ENCODE data around the gene PARD3B. TPM values are rescaled to one million over a fixed set of nuclear protein-coding genes. Genes with fewer than 3 reads are reported as not detected.

The PARD3B gene
- total and polyA plus RNA-seq, 2 donors (not counting 1 experiment from before 2014, with no cell fraction given): 7.4 to 20.6 TPM

DNA sequence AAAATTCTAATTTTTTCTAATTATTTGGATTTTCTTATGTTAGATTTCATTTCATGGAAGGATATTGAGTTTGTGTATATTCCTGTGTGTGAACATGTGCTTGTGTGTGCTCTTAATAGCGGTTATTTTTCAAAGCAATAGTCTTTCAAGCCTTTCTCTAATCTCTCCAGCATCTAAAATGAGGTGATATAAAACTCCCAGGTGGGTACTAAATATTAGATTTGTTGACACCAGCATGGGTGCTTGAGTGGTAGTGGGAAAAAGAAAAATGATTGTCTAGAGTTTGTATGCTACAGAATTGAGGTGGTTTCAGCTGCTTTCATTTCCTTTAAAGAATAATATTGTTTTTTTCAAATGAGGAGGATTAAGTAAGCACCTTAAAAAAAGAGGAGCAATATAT is 296.8 kb downstream of the PARD3B start:
- Histone ChIP-seq H2AFZ (ENCODE audit: low read length) (no peak overlapping the region), H3K4me1 (ENCODE audit: control insufficient read depth, extremely low read depth, insufficient read depth, low read length) (peaks cover 6% of the 10 kb centered on the region), H3K36me3 (ENCODE audit: control insufficient read depth, insufficient read depth, low read length) (no peaks in the 10 kb centered on the region), H3K79me2 (ENCODE audit: control insufficient read depth, insufficient read depth, low read length) (no peaks in the 10 kb centered on the region), H3K27ac (ENCODE audit: insufficient read depth, low read length) (no peak overlapping the region), H3K27me3 (ENCODE audit: control insufficient read depth, insufficient read depth, low read length) (no peaks in the 10 kb centered on the region), H3K4me3 (replicated peaks in 1 of 4; ENCODE audit: control extremely low read depth in 1 of 4, insufficient read depth in 1 of 4, low read depth in 3 of 4, low read length in 4 of 4) (no peak overlapping the region), H3K4me2 (ENCODE audit: extremely low read depth, insufficient read depth, low read length) (no peak overlapping the region), H4K20me1 (ENCODE audit: control insufficient read depth, extremely low read depth, insufficient read depth, low read length) (no peaks in the 10 kb centered on the region), H3K9ac (ENCODE audit: insufficient read depth, low read length) (no peak overlapping the region), H3K9me3 (ENCODE audit: control insufficient read depth, insufficient read depth, low read depth, low read length) (no peaks in the 10 kb centered on the region)
- no peak for DNase-seq (ENCODE audit: low read depth in 2 of 2)
- TF ChIP-seq CTCF (conservative IDR thresholded peaks at IDR 0.05 in 1 of 2, IDR thresholded peaks at IDR 0.05 in 1 of 2; ENCODE audit: low read depth in 1 of 2, low read length in 2 of 2): no peak

GRCh38 chr2:204842661-204843485 is 297.6 kb downstream of the PARD3B start:
- Histone ChIP-seq H3K27me3 (ENCODE audit: control insufficient read depth, insufficient read depth, low read length) (no peaks in the 10 kb centered on the region), H3K4me3 (replicated peaks in 1 of 4; ENCODE audit: control extremely low read depth in 1 of 4, insufficient read depth in 1 of 4, low read depth in 3 of 4, low read length in 4 of 4) (peak overlapping the region in 1 of 4 experiments; percentile 6), H3K4me1 (ENCODE audit: control insufficient read depth, extremely low read depth, insufficient read depth, low read length) (peaks cover 6% of the 10 kb centered on the region), H3K36me3 (ENCODE audit: control insufficient read depth, insufficient read depth, low read length) (no peaks in the 10 kb centered on the region), H2AFZ (ENCODE audit: low read length) (no peak overlapping the region), H3K79me2 (ENCODE audit: control insufficient read depth, insufficient read depth, low read length) (no peaks in the 10 kb centered on the region), H4K20me1 (ENCODE audit: control insufficient read depth, extremely low read depth, insufficient read depth, low read length) (no peaks in the 10 kb centered on the region), H3K9ac (ENCODE audit: insufficient read depth, low read length) (no peak overlapping the region), H3K27ac (ENCODE audit: insufficient read depth, low read length) (peak overlapping the region; percentile 45), H3K9me3 (ENCODE audit: control insufficient read depth, insufficient read depth, low read depth, low read length) (no peaks in the 10 kb centered on the region), H3K4me2 (ENCODE audit: extremely low read depth, insufficient read depth, low read length) (peak overlapping the region; percentile 81)
- peak; percentile 92 to 94 for DNase-seq (ENCODE audit: low read depth in 2 of 2)
- no peak for TF ChIP-seq CTCF (conservative IDR thresholded peaks at IDR 0.05 in 1 of 2, IDR thresholded peaks at IDR 0.05 in 1 of 2; ENCODE audit: low read depth in 1 of 2, low read length in 2 of 2)
- no peak for TF ChIP-seq EZH2 (IDR thresholded peaks at IDR 0.05; ENCODE audit: low read length, missing control alignments)

DNA sequence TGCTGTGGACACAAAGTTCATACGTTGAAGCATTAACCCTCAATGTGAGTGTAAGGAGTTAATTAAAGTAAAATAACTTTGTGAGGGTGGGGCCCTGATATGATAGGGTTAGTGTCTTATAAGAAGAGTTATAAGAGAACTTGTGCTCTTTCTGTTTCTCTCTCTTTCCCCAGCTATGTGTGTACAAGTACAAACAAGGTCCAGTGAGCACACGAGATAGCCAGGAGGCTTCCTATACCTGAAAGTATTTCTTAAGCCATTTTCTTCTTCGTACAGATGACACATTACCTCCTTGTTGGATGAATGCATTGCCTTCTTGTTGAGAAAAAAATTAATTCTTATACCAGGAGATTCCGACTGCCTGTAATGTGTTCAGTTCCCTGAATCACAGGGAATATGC is 301.2 kb downstream of the PARD3B start:
- Histone ChIP-seq H2AFZ (ENCODE audit: low read length) (no peak overlapping the region), H3K4me2 (ENCODE audit: extremely low read depth, insufficient read depth, low read length) (no peak overlapping the region), H3K9me3 (ENCODE audit: control insufficient read depth, insufficient read depth, low read depth, low read length) (no peaks in the 10 kb centered on the region), H3K9ac (ENCODE audit: insufficient read depth, low read length) (no peak overlapping the region), H3K4me3 (replicated peaks in 1 of 4; ENCODE audit: control extremely low read depth in 1 of 4, insufficient read depth in 1 of 4, low read depth in 3 of 4, low read length in 4 of 4) (no peak overlapping the region), H3K36me3 (ENCODE audit: control insufficient read depth, insufficient read depth, low read length) (no peaks in the 10 kb centered on the region), H3K4me1 (ENCODE audit: control insufficient read depth, extremely low read depth, insufficient read depth, low read length) (peaks cover 6% of the 10 kb centered on the region), H3K79me2 (ENCODE audit: control insufficient read depth, insufficient read depth, low read length) (no peaks in the 10 kb centered on the region), H3K27me3 (ENCODE audit: control insufficient read depth, insufficient read depth, low read length) (no peaks in the 10 kb centered on the region), H3K27ac (ENCODE audit: insufficient read depth, low read length) (no peak overlapping the region), H4K20me1 (ENCODE audit: control insufficient read depth, extremely low read depth, insufficient read depth, low read length) (no peaks in the 10 kb centered on the region)
- TF ChIP-seq EZH2 (IDR thresholded peaks at IDR 0.05; ENCODE audit: low read length, missing control alignments): no peak
- no peak for TF ChIP-seq CTCF (conservative IDR thresholded peaks at IDR 0.05 in 1 of 2, IDR thresholded peaks at IDR 0.05 in 1 of 2; ENCODE audit: low read depth in 1 of 2, low read length in 2 of 2)
- no peak for DNase-seq (ENCODE audit: low read depth in 2 of 2)

Data from fibroblast of lung (primary cell).